Esophagus muscularis mucosa (tissue), 3 donors: ENCODE measurements around the gene PDIA6.
"Not testable (repeated sequence)": the region's sequence is repeated elsewhere in the genome, so short reads cannot be mapped to it uniquely, and the experiment has no call there.

Experiments
- POLR2A ChIP-seq: fragments of 450-650 bp; IDR thresholded peaks from one replicate; pipeline ENCODE4 v1.6.1; 2017; ENCODE audit warnings: antibody characterized with exemption, moderate library complexity, mild to moderate bottlenecking, low read depth
- POLR2AphosphoS5 ChIP-seq, 2 donors: sonication (generic); formaldehyde crosslinking; IDR thresholded peaks; one replicate each; pipeline ENCODE4 v1.6.1; 2017; ENCODE audit warnings: antibody characterized with exemption in 2 of 2
- TF ChIP-seq, protein P1 (sequence below), 3 experiments: fragments of 200-600 bp in 2 of 3; fragments of 450-650 bp in 1 of 3; sonication (generic) in 2 of 3; IDR thresholded peaks; one replicate each; pipeline ENCODE4 v1.5.1; 2017 to 2019; ENCODE audit warnings: antibody characterized with exemption in 3 of 3, mild to moderate bottlenecking in 2 of 3, moderate library complexity in 1 of 3

- TF ChIP-seq POLR2A; POLR2AphosphoS5 (IDR thresholded peaks at IDR 0.05): not testable (repeated sequence)
- TF ChIP-seq, protein P1, sequence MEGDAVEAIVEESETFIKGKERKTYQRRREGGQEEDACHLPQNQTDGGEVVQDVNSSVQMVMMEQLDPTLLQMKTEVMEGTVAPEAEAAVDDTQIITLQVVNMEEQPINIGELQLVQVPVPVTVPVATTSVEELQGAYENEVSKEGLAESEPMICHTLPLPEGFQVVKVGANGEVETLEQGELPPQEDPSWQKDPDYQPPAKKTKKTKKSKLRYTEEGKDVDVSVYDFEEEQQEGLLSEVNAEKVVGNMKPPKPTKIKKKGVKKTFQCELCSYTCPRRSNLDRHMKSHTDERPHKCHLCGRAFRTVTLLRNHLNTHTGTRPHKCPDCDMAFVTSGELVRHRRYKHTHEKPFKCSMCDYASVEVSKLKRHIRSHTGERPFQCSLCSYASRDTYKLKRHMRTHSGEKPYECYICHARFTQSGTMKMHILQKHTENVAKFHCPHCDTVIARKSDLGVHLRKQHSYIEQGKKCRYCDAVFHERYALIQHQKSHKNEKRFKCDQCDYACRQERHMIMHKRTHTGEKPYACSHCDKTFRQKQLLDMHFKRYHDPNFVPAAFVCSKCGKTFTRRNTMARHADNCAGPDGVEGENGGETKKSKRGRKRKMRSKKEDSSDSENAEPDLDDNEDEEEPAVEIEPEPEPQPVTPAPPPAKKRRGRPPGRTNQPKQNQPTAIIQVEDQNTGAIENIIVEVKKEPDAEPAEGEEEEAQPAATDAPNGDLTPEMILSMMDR (IDR thresholded peaks at IDR 0.05) = not testable (repeated sequence)
Measured at GRCh38 chr2:10813163-10814138, 866 bp upstream of the PDIA6 start.
